ENCODE results near the gene DSCAML1. TPM values are rescaled to one million over a fixed set of nuclear protein-coding genes. Genes with fewer than 3 reads are reported as not detected.

Gene DSCAML1
- total and polyA plus RNA-seq, 2 of the 8 experiments (the other 6 are each of a cell fraction or from before 2014, with no cell fraction given), result 0.19 to 0.24 TPM

GRCh38 chr11:117475716-117476530 lies 321.1 kb downstream of the DSCAML1 start:
- Histone ChIP-seq H3K27ac (ENCODE audit: low read depth, low read length) (no peak overlapping the region), H3K4ac (replicated peaks; ENCODE audit: insufficient read length, low read depth, low read length) (no peak overlapping the region), H3K79me2 (ENCODE audit: control insufficient read depth in 1 of 2, insufficient read depth in 2 of 2, low read length in 2 of 2) (no peaks in the 10 kb centered on the region), H3K36me3 (ENCODE audit: control insufficient read depth in 2 of 4, insufficient read depth in 4 of 4, low read length in 3 of 4) (no peaks in the 10 kb centered on the region; a peak in 1 of 8 replicates), H2BK15ac (ENCODE audit: low read length) (no peak overlapping the region), H3K56ac (replicated peaks; ENCODE audit: insufficient read length, low read depth, low read length) (no peak overlapping the region), H2BK12ac (ENCODE audit: low read depth, low read length) (no peak overlapping the region), H3K23me2 (ENCODE audit: low read depth, low read length) (peaks cover 2% of the 10 kb centered on the region; the same call in 1 of the 2 replicates), H3K27me3 (replicated peaks in 1 of 4; ENCODE audit: control insufficient read depth in 3 of 4, extremely low read depth in 1 of 4, insufficient read depth in 3 of 4, low read length in 3 of 4) (no peaks in the 10 kb centered on the region; a peak in 1 of 7 replicates), H3K4me1 (replicated peaks in 1 of 4; ENCODE audit: control insufficient read depth in 3 of 4, insufficient read depth in 4 of 4, low read length in 3 of 4) (peaks cover 0 to 14% (median 7%) of the 10 kb centered on the region in 4 experiments; a peak in 6 of 7 replicates), H3K4me3 (ENCODE audit: extremely low read depth in 1 of 4, insufficient read depth in 2 of 4, low read depth in 3 of 4, low read length in 4 of 4) (no peak overlapping the region), H2AFZ (ENCODE audit: low read length) (no peak overlapping the region), H2AK5ac (ENCODE audit: low read depth, low read length) (no peak overlapping the region), H2BK120ac (replicated peaks; ENCODE audit: low read depth, low read length) (no peak overlapping the region), H3K79me1 (ENCODE audit: low read depth, low read length) (no peaks in the 10 kb centered on the region), H2BK5ac (ENCODE audit: low read depth, low read length) (no peak overlapping the region), H3K9me3 (ENCODE audit: insufficient read depth in 2 of 2, low read depth in 1 of 2, low read length in 1 of 2) (no peaks in the 10 kb centered on the region), H3K23ac (ENCODE audit: insufficient read length) (no peak overlapping the region), H4K20me1 (replicated peaks in 1 of 2; ENCODE audit: control insufficient read depth in 1 of 2, insufficient read depth in 2 of 2, low read length in 2 of 2) (no peaks in the 10 kb centered on the region), H4K8ac (ENCODE audit: extremely low read depth, insufficient read depth, low read length) (no peak overlapping the region), H2BK20ac (ENCODE audit: low read length) (peak overlapping the region; percentile 77; the same call in 1 of the 2 replicates), H4K91ac (replicated peaks; ENCODE audit: insufficient read length, low read length) (no peak overlapping the region), H4K5ac (ENCODE audit: insufficient read length, low read depth, low read length) (no peak overlapping the region), H3K18ac (ENCODE audit: extremely low read depth, low read length) (no peak overlapping the region), H3K9ac (replicated peaks in 1 of 4; ENCODE audit: extremely low read depth in 1 of 4, low read depth in 3 of 4, low read length in 3 of 4) (no peak overlapping the region), H3K4me2 (ENCODE audit: insufficient read depth in 1 of 2, low read depth in 2 of 2, low read length in 2 of 2) (no peak overlapping the region), H3K14ac (ENCODE audit: insufficient read length) (no peak overlapping the region)
- FAIRE-seq (no peak), DNase-seq (ENCODE audit: low read depth in 1 of 2, low spot score in 2 of 2) (no peak)
- WGBS, 2 experiments (ENCODE audit: extremely low coverage in 1 of 2, insufficient coverage in 1 of 2, insufficient read length in 1 of 2, insufficient replicate concordance in 2 of 2, low coverage in 1 of 2, low lambda C conversion rate in 2 of 2, missing lambda C conversion rate in 1 of 2), result 85% methylated on average over 11 of the region's 11 CpGs; no CpG with 5 or more reads in 1 of the 2 experiments
- CTCF ChIA-PET (ENCODE audit: partially characterized antibody), result interaction anchor here (0.6 to 1.7 kb wide), 7 partner anchors 17 to 734 kb away, joined by 3 to 10 read pairs (median 3); no protein-coding TSS in a partner anchor
- POLR2A ChIA-PET (ENCODE audit: partially characterized antibody), result interaction anchor here (1.2 kb wide), 1 partner anchor 16 kb away, joined by 3 read pairs; no protein-coding TSS in a partner anchor
- TF ChIP-seq SP1 (IDR thresholded peaks at IDR 0.05; ENCODE audit: low read depth, low read length) (no peak), BCL11A (IDR thresholded peaks at IDR 0.05; ENCODE audit: low read depth in 2 of 2, low read length in 2 of 2) (no peak), CEBPB (IDR thresholded peaks at IDR 0.05; ENCODE audit: low read depth, low read length) (no peak), TAF7 (optimal IDR thresholded peaks at IDR 0.05; ENCODE audit: borderline replicate concordance, low read depth, low read length) (no peak)

Data from H1 (cell line).